NCI-H524 treated with DMSO at 0.1 percent for 48 hours (cell line): Measurements from ENCODE around the gene NDUFB7.
A peak's percentile ranks its signal among the peaks of the same experiment; 100 is the strongest.
"Not testable (repeated sequence)": the region's sequence is repeated elsewhere in the genome, so short reads cannot be mapped to it uniquely, and the experiment has no call there.

Experiments used
- DNase-seq: peaks from one replicate; lab custom pipeline; 2025; lab: John Stamatoyannopoulos, UW

Gene NDUFB7

GRCh38 chr19:14553042-14553938 lies 18.6 kb downstream of the NDUFB7 start:
- no peak for DNase-seq

DNA sequence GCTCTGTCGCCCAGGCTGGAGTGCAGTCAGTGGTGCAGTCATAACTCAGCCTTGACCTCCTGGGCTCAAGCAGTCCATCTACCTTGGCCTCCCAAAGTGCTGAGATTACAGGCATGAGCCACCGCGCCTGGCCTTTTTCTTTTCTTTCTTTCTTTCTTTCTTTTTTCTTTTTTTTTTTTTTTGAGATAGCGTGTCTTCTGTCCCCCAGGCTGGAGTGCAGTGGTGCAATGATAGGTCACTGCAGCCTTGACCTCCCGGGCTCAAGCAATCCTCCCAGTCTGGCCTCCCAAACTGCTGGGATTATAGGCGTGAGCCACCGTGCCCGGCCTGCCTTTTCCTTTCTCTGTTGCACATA lies 19.9 kb downstream of the NDUFB7 start:
- DNase-seq: not testable (repeated sequence)

DNA sequence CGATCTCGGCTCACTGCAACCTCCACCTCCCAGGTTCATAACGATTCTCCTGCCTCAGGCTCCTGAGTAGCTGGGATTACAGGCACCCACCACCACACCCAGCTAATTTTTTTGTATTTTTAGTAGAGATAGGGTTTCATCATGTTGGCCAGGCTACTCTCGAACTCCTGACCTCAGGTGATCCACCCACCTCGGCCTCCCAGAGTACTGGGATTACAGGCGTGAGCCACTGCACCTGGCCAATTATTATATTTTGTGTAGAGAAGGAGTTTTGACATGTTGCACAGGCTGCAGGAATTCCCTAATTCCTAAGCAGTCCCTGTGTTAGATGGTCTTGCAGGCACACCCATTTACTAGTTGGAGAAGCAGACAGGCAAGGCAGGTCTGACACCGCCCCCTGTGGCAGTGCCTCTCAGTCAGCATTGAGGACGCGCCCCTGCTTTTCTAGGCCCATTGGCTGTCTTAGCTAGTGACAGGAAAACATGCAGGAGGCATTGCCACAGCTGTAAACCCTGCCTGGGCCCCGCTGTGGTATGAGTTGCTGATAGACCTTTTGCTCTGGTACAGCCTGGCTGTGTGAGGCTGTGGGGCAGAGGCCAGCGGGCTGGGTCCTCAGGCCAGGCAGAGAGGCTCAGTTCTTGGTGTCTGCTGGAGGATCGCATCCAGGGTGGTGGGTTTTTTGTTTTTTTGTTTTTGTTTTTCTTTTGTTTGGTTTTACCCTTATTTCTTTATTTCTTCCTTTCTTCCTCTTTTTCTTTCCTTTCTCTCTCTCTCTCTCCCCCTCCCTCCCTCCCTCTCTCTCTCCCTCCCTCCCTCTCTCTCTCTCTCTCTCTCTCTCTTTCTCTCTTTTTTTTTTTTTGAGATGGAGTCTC lies 20.5 kb downstream of the NDUFB7 start:
- not testable (repeated sequence) for DNase-seq

DNA sequence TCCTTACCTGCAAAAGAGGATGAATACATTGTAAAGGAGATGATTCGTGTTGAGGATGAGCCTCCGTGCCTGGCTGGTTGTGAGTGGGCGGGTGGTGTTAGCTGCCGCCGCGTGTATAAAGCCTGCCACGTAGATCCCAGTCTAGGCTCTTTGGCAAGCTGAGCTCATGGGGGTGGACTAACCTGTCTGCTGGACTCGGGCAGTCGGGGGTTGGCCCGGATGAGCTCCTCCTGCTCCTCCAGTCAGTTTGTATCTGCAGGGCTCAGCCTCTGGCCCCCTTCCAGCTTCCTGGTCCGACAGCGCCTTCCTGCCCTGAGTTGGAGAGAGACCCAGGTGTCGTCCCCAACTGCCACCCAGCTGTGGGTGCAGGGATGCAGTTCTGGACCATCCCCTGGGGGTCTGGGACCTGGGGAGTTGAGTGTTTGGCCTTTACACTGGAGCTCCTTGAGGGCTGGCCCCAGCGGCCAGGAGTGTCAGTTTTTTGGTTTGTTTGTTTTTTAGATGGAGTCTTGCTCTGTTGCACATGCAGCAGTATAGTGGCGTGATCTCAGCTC lies 21.6 kb downstream of the NDUFB7 start:
- no peak for DNase-seq

GRCh38 chr19:14545716-14546082 lies 26.2 kb downstream of the NDUFB7 start:
- DNase-seq: no peak

DNA sequence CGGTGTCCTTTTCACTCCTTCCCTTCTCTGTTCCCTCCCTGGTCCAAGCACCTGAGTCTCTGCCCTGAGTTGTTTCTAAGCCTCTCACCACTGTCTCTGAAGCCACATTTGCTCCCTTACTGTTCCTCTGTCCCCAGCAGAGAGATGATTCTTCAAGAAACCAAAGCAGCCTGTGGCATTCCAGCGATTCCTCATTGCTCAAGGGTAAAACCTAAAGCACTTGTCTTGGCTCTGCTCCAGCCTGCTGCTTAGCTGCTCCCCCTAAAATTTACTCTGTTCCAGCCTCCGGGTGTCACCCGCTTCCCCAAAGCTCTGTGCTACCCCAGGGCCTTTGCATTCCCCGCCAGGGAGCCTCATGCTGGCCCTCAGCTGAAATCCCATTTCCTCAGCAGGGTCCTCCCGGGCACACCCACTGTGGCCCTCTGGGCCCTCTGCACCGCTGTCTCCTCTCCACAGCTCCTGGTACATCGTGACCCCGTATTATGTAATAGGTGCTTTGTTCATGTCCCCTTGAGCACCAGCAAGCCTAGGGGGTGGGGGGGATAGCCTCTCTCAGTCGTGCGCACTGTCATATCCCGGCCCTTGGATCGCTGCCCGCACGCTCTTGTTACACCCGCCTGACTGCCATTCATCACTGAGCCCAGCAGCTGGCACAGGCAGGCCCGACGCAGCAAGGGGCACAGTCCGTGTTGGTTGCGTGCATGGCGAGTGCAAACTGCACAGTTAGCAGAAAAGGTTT lies 26.7 kb downstream of the NDUFB7 start:
- DNase-seq: no peak

GRCh38 chr19:14544047-14544446 lies 27.8 kb downstream of the NDUFB7 start:
- DNase-seq: no peak

GRCh38 chr19:14542711-14543328 lies 29.0 kb downstream of the NDUFB7 start:
- DNase-seq: no peak

GRCh38 chr19:14541979-14542378 lies 29.9 kb downstream of the NDUFB7 start:
- DNase-seq: not testable (repeated sequence)

DNA sequence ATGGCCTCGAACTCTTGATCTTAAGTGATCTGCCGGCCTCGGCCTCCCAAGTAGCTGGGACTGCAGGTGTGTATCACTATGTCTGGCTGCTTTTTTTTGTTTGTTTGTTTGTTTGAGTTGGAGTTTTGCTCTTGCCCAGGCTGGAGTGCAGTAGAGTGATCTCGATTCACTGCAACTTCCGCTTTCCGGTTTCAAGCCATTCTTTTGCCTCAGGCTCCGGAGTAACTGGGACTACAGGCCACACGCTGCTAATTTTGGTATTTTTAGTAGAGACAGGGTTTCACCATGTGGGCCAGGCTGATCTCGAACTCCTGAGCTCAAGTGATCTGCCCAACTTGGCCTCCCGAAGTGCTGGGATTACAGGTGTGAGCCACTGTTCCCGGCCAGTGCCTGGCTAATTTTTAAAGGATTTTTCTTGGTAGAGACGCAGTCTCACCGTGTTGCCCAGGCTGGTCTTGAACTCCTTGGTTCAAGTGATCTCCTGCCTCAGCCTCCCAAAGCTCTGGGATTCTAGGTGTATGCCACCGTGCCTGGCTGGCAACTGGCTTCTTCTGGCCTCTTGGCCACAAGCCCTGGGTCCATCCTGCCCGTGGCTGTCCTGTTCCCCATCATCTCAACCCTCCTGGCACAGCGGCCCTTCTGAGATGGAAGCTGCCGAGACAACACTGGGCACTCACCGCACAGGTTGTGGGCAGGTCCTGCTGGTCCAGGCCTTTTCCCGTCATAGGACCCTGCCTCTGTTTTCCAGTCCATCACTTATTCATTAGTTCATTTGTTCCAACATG lies 30.9 kb downstream of the NDUFB7 start:
- no peak for DNase-seq

DNA sequence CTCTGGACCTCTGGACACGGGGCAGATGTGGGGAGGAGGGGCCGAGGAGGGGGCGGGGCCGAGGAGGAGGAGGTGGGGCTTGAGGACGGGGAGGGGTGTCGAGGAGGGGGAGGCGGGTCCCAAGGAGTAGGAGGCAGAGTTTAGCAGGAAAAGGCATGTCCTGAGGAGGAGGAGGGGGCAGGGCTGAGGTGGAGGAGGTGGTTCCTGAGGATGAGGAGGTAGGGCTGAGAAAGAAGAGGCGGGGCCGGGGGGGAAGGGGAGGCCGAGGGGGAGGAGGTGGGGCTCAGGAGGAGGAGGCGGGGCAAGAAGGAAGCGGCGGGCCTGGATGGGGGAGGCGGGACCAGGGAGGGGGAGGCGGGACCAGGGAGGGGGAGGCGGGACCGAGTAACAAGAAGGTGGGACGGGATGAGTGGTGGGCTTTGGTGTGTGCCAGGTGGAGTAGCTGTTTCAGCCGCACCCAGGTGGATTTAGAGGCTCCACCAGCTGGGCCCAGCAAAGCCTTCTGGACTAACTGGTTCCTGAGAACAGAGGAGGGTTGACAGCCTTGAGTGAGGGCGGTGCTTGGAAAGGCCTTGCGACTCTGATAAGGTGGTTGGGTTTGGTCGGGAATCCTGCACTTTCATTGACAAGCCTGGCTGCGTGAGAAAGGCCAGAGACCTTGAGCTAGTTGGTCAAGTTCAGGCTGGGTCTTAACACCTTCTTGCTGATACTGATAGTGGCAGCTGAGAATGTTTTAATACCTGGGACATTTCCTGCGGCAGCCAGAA lies 34.8 kb downstream of the NDUFB7 start:
- DNase-seq: no peak

DNA sequence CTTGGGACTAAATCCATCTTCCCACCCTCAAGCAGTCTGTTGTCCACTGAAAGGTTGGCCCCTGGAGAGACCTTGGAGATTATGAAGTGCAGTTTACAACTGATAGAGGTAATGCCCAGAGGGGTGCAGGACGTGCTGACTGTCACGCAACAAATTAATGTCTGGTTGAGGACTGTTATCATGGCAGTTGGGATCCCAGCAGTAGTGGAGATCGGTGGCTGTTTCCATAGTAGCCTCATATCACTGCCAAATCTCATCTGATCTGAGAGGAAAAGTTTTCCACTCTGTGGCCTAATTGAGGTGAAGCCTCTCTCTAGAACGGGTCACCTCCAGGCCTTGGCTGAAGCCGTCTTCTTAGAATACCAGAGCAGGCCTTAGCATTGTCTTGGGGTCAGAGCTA lies 38.4 kb downstream of the NDUFB7 start:
- no peak for DNase-seq

DNA sequence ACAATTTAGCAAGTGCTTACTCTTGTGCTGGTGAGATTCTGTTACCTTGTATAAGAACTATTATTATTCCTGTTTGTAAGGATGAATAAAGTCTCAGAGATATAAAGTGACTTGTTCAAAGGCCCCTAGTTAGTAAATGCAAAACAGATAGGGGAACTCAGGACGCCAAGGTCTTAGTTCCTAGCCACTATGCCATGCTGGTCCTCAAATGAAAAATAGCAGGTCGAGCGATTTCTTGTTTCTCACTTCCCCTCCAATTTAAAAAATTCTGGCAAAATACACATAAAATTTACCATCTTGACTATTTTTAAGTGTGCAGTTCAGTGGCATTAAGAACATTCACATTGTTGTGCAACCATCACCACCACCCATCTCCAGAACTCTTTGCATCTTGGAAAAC lies 41.4 kb downstream of the NDUFB7 start:
- DNase-seq: no peak

DNA sequence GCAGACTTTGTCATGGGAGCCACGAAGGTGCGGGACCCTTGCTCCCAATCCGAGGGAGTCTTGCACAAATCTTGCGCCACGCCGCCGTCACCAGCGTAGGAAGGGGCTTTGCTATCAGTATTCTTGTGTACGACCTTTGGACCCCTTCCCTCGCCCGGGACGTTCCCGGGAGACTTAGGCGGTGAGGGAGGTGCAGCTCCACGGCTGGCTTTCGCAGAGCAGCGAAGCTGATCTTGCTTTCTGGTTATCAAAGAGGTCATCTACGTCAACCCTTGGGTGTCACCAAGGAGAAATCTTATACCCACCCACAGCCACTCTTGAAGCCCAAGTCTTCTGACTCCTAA lies 41.9 kb downstream of the NDUFB7 start:
- no peak for DNase-seq

GRCh38 chr19:14529254-14530004 lies 42.4 kb downstream of the NDUFB7 start, which contains the start of gene TECR:
TECR (plus strand) TSS chr19:14529594; CDS start chr19:14529697, 103 bp downstream.
- peak; percentile 99 for DNase-seq

GRCh38 chr19:14528419-14529253 lies 43.2 kb downstream of the NDUFB7 start:
- DNase-seq: no peak

DNA sequence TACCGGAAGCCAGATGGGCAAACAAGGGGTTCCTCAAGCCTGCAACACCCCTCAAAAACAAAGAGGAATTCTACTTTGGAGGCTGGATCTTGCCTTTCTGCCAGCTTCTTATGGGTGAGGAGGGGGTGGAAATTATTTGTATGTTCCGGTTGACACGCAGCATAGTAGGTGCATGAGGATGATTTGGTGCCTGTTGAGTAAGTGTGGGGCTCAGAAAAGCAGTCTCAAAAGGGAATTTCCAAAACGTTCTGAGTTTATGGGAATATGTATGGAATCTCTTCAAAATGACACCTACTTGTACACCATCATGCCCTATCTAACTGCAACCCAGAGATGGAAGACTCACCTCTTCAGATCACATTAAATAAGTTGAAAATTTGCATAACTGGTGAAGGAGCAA lies 45.4 kb downstream of the NDUFB7 start:
- DNase-seq: no peak

- no peak for DNase-seq
These were observed 46.1 kb downstream of the NDUFB7 start for GRCh38 chr19:14525729-14526128.
